Activated T-cell treated with anti-CD3 and anti-CD28 coated beads, Interleukin-2, amount 50 U/mL, for 72 hours (primary cell): Measurements from ENCODE around the gene CAMKMT. TPM values are rescaled to one million over a fixed set of nuclear protein-coding genes. Genes with fewer than 3 reads are reported as not detected.

Experiments
- ATAC-seq, 2 donors: fragments of 150-1000 bp; cut with Tn5 transposase; replicated peaks in 1 of 2; 2 replicates each; pipeline ENCODE4 v1.10.0; 2021; ENCODE audit warnings: moderate library complexity in 2 of 2, mild to moderate bottlenecking in 1 of 2
- DNase-seq, 2 donors: peaks; one replicate each; pipeline ENCODE4 v3.0.0; 2021 to 2022; ENCODE audit warnings: mixed read lengths in 1 of 2
- H3K27ac Mint-ChIP-seq: one replicate; pipeline ENCODE4 v1.8.0; 2022; ENCODE audit warnings: mild to moderate bottlenecking, moderate library complexity, mixed read lengths
- H3K27me3 Mint-ChIP-seq: one replicate; pipeline ENCODE4 v1.8.0; 2022; ENCODE audit warnings: low read depth, mixed read lengths
- H3K36me3 Mint-ChIP-seq, 2 donors: one replicate each; pipeline ENCODE4 v1.8.0; 2022; ENCODE audit warnings: mixed read lengths in 2 of 2, mild to moderate bottlenecking in 1 of 2; ENCODE audit not compliant: insufficient read depth in 2 of 2
- H3K4me1 Mint-ChIP-seq: one replicate; pipeline ENCODE4 v1.8.0; 2022; ENCODE audit warnings: low read depth, mixed read lengths
- H3K4me3 Mint-ChIP-seq, 2 donors: one replicate each; pipeline ENCODE4 v1.8.0; 2022; ENCODE audit warnings: mild to moderate bottlenecking in 2 of 2, mixed read lengths in 2 of 2, moderate library complexity in 2 of 2
- H3K9me3 Mint-ChIP-seq, 2 donors: one replicate each; pipeline ENCODE4 v1.8.0; 2022; ENCODE audit warnings: mixed read lengths in 2 of 2
- total RNA-seq, 2 donors: library from RNA; stranded (reverse); gene quantifications; one replicate each; pipeline ENCODE4 v1.2.3, GENCODE V29; 2022

Gene CAMKMT
- total RNA-seq, 2 donors from 2014 or later = 26.1 to 26.5 TPM

DNA sequence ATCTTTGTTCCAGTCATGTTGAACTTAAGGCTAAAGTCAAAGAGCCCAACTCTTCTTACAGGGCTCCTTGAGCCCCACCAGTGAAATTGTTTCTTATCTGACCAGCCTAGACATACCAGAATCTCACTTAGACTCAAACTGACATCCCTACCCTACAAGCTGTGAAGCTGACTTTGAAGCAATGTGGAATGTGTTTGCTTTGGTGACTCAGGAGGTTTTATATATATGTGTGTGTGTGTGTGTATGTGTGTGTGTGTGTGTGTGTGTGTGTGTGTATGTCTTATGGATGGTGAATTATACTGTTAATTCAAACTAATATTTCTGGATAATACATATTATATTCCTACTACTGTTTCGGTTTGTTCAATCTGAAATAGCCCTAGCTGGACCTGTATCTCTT, 67.3 kb downstream of the CAMKMT start:
- DNase-seq = no peak
- Mint-ChIP-seq H3K27me3 (no peaks in the 10 kb centered on the region), H3K36me3 (no peaks in the 10 kb centered on the region), H3K4me1 (peaks cover 9% of the 10 kb centered on the region), H3K9me3 (no peaks in the 10 kb centered on the region), H3K27ac (no peak overlapping the region), H3K4me3 (no peak overlapping the region)
- ATAC-seq = no peak

DNA sequence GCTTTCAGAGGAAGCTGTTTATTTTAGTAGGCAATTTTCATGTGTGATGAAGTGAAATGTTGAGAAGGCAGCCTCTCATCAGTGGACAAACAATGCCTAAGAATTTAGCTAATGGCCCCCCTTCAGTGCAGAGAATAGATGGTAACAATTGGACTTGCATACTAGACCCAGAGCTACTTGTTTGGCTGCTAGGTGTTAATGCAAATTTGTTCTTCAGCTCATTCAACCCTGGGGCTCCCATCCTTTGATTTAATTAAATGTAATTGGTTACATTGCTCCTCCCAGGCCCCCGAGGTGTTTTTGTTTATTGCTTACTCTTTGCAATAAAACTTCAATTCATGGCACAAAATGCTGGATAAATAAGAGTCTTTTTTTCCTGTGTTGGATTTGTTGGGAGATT, 68.6 kb downstream of the CAMKMT start:
- no peaks in the 10 kb centered on the region for H3K27me3 Mint-ChIP-seq
- no peaks in the 10 kb centered on the region for H3K9me3 Mint-ChIP-seq
- no peak overlapping the region for H3K27ac Mint-ChIP-seq
- H3K36me3 Mint-ChIP-seq = no peaks in the 10 kb centered on the region
- DNase-seq = no peak
- ATAC-seq = no peak
- H3K4me3 Mint-ChIP-seq = no peak overlapping the region
- peaks cover 13% of the 10 kb centered on the region for H3K4me1 Mint-ChIP-seq

DNA sequence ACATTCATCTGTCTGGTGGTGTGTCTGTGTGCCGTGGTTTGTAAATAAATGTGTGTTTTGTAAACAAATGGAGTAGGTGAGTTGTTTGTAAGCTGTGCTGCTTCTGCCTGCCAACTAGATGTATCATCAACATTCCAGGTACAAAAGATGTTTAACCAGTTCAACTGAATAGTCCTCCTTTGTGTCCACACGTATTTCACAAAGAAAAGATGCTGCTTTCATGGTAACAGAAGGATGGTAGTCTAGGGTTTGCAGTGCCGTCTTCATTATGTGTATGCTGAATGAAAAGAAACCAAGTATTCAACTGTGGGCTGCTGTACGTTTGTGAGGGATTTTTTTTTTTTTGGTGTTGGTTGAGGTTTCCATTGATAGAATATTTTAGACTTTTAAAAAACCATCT, 72.1 kb downstream of the CAMKMT start:
- Mint-ChIP-seq H3K4me3 (no peak overlapping the region), H3K27ac (no peak overlapping the region), H3K9me3 (peaks cover 0 to 2% of the 10 kb centered on the region in 2 donors), H3K4me1 (peaks cover 13% of the 10 kb centered on the region), H3K27me3 (no peaks in the 10 kb centered on the region), H3K36me3 (no peaks in the 10 kb centered on the region)
- DNase-seq (no peak), ATAC-seq (no peak)

DNA sequence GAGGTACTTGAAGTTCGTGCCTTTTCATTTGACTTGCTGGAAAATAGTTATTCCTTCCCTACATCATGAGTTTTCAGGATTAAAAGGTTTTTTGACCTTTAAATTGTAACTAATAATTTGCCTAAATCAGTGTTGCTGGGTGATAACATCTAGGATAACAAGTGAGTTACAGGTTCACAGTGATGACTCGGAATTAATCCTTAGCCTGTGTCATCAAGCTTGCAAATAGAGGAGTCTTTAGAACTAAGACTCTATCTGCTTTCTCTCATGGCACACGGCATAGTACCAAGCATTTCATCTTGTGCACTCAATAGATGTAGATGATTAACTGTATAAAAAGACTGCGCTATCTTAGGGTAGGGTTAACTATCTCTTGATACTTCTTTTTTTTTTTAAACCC, 79.5 kb downstream of the CAMKMT start:
- Mint-ChIP-seq H3K27ac (no peak overlapping the region), H3K9me3 (peaks cover 3 to 6% of the 10 kb centered on the region in 2 donors), H3K36me3 (peaks cover 3 to 5% of the 10 kb centered on the region in 2 donors), H3K27me3 (no peaks in the 10 kb centered on the region), H3K4me1 (no peaks in the 10 kb centered on the region), H3K4me3 (no peak overlapping the region)
- DNase-seq = no peak
- no peak for ATAC-seq

DNA sequence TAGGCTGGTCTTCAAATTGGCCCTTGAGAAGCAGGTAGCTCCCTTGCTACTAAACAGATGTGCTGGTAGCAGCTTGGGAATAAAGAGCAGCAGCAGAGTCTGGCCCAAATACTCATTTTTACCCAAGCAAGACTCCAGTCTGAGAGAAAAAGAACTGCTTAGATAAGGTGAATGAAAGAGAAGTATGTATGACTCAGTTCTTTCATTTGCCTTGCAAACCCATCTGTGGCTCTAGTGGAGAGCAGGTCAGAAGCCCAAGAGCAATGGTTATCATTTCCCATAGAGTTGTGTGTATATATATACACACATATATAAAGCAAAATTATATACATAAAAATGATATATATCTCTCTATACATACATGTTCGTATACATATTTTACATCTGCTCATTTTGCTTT, 80.3 kb downstream of the CAMKMT start:
- H3K4me1 Mint-ChIP-seq = no peaks in the 10 kb centered on the region
- peaks cover 5 to 7% of the 10 kb centered on the region in 2 donors for H3K36me3 Mint-ChIP-seq
- no peak for ATAC-seq
- peaks cover 3 to 6% of the 10 kb centered on the region in 2 donors for H3K9me3 Mint-ChIP-seq
- no peak overlapping the region for H3K4me3 Mint-ChIP-seq
- no peak for DNase-seq
- no peak overlapping the region for H3K27ac Mint-ChIP-seq
- H3K27me3 Mint-ChIP-seq = no peaks in the 10 kb centered on the region

DNA sequence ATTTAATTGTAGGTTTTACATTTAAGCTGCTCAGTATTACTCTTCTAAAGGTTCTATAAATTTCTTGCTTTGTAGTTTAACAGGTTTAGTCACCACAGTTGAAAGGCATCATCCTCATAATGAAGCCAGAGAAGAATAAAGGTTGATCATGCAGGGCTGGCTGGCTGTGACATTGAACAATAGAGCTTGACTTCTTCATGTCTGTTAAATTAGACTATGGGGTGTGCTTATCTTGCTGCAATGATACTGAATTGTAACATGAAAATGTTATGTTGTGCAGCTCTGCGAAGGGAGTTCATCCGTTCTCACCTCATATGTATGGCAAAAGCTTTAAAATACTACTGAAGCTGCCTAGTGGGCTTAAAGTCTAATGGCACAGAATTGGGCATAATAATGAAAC, 81.8 kb downstream of the CAMKMT start:
- no peak for ATAC-seq
- no peak for DNase-seq
- Mint-ChIP-seq H3K27ac (no peak overlapping the region), H3K36me3 (peaks cover 5 to 7% of the 10 kb centered on the region in 2 donors), H3K4me3 (no peak overlapping the region), H3K27me3 (no peaks in the 10 kb centered on the region), H3K4me1 (no peaks in the 10 kb centered on the region), H3K9me3 (peaks cover 3 to 6% of the 10 kb centered on the region in 2 donors)

DNA sequence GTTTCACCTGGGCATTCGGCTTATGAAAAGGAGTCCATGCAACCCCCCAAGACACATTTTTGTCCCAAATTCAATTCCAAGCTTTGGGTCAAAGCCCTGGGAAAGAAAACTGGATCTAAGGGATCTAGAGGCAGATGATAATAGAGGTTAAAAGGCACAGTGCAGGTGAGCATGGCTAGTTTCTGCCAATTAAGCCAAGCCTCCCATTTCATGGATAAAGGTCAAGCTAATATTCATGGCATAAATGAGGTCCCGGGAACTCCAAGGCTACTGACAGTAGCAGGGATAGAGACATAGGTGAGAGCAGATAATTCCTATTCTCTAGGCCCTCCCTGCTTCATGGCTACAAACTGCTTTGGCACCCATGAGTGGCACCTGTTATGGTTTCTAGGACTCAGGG, 83.1 kb downstream of the CAMKMT start:
- DNase-seq = no peak
- Mint-ChIP-seq H3K4me1 (no peaks in the 10 kb centered on the region), H3K27ac (no peak overlapping the region), H3K27me3 (no peaks in the 10 kb centered on the region), H3K36me3 (peaks cover 0 to 4% of the 10 kb centered on the region in 2 donors), H3K4me3 (no peak overlapping the region), H3K9me3 (no peaks in the 10 kb centered on the region)
- no peak for ATAC-seq

DNA sequence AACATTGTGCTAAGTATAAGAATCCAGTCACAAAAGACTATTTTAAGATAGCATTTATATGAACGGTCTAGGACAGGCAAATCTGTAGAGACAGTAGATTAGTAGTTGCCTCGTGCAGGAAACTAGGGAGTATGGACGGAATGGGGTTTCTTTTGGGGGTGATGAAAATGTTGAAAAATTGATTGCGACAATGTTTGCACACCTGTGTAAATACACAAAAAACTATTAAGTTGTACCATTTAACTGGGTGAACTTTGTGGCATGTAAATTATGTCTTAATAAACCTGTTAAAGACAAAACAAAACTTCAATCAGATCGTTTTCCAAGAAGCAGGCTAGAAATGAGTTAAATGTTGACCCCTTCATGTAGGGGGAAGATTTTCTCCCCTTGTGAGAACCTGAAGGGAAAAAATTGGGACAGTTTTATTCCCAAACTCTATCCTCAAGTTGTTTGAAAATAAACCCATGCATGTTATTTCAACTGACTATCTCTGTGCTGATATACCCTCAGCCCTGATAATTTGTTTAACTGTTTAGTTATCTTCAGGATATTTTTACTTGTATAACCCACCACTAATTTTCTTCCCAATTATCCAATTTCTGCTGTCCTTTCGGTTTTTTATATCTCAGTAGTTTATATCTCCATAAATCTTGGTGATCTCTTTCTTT, 87.2 kb downstream of the CAMKMT start:
- no peak overlapping the region for H3K27ac Mint-ChIP-seq
- H3K27me3 Mint-ChIP-seq = no peaks in the 10 kb centered on the region
- H3K36me3 Mint-ChIP-seq = peaks cover 0 to 4% of the 10 kb centered on the region in 2 donors
- no peaks in the 10 kb centered on the region for H3K4me1 Mint-ChIP-seq
- ATAC-seq (no peak), DNase-seq (no peak)
- H3K9me3 Mint-ChIP-seq = no peaks in the 10 kb centered on the region
- no peak overlapping the region for H3K4me3 Mint-ChIP-seq

DNA sequence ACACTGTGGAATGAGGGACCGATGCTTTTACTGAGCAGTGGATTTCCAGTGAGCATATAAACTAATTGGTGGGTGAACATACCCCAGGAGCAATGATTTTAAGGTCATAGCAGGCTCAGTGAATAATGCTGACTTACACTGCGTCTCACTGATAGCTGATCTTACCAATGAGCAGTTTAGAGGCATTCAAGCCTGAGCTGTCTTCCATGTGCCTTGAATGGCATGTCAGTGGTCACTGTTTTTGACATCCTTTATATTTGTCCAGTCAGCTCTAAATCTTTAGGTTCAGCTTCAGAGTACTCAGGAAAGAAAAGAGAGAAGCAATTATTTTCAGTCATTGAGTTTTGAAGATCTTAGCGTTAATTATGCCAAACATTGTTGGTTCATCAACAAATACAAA, 88.3 kb downstream of the CAMKMT start:
- no peaks in the 10 kb centered on the region for H3K4me1 Mint-ChIP-seq
- H3K27me3 Mint-ChIP-seq = no peaks in the 10 kb centered on the region
- H3K27ac Mint-ChIP-seq = no peak overlapping the region
- no peak for DNase-seq
- H3K4me3 Mint-ChIP-seq = no peak overlapping the region
- ATAC-seq = no peak
- peaks cover 0 to 4% of the 10 kb centered on the region in 2 donors for H3K36me3 Mint-ChIP-seq
- H3K9me3 Mint-ChIP-seq = no peaks in the 10 kb centered on the region

DNA sequence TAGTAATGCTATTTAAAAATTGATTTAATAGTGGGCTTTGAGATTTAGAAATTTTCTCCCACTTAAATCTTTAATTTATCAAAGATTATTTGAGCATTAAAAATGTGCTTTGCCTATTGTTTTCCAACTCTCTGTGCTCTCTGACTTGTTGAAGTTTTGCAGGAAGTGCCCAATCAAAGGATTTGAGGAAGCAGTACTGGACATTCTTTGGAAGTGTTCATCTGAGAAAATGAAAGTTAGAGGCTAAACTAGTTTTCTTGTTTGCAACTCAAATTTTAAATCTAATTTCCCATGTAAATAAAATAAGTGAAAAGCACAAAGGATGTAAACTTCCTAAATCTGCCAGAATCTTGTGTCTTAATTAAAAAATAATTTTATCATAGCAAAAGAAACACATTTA, 89.1 kb downstream of the CAMKMT start:
- no peak for DNase-seq
- no peak overlapping the region for H3K27ac Mint-ChIP-seq
- H3K4me1 Mint-ChIP-seq = no peaks in the 10 kb centered on the region
- no peaks in the 10 kb centered on the region for H3K27me3 Mint-ChIP-seq
- no peak for ATAC-seq
- H3K36me3 Mint-ChIP-seq = peaks cover 0 to 4% of the 10 kb centered on the region in 2 donors
- H3K9me3 Mint-ChIP-seq = no peaks in the 10 kb centered on the region
- no peak overlapping the region for H3K4me3 Mint-ChIP-seq

DNA sequence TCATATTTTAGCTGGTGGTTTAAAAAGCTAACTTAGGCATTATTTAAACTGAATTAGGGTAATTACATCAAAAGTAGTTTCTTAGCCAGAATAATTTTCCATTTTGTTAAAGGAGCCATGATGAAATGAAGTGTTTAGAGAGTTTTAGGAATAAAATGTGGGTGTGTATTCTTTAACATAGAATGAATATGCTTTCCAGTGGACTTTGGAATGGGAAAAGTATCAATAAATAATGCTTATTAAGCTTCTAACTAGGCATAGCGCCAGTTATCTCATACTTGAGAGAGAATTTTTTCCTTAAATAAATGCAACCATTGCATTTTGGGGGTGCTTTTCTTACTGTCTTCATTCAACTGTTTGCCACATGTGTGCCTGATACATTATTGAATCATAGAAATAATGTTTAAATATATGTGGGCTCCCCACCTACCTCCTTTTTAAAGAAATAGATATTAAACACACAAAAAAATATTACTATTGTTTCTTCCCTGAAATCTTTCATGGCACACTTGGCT, 90.4 kb downstream of the CAMKMT start:
- no peaks in the 10 kb centered on the region for H3K4me1 Mint-ChIP-seq
- DNase-seq (no peak), ATAC-seq (no peak)
- H3K36me3 Mint-ChIP-seq = no peaks in the 10 kb centered on the region
- no peak overlapping the region for H3K4me3 Mint-ChIP-seq
- no peaks in the 10 kb centered on the region for H3K27me3 Mint-ChIP-seq
- H3K9me3 Mint-ChIP-seq = no peaks in the 10 kb centered on the region
- H3K27ac Mint-ChIP-seq = no peak overlapping the region

DNA sequence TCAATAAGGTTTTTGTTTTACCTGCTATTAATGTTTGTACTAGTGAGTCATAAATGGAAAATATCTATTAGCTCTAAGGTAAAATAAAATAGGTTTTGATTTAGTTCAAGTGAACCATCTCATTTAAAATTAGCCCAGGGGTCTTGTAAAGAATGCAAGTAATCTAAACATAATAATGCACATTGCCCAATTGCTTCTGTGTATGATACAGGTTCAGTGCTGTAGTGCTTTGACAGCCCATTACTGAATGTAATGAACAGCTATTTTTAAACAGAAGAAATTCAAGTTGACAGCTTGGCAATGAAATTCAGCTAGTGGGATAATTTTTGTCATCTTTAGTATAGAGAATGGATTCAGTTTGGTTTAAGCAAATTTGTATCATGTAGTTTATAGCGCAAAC, 91.5 kb downstream of the CAMKMT start:
- no peaks in the 10 kb centered on the region for H3K4me1 Mint-ChIP-seq
- H3K4me3 Mint-ChIP-seq = no peak overlapping the region
- no peak for DNase-seq
- H3K9me3 Mint-ChIP-seq = no peaks in the 10 kb centered on the region
- H3K27me3 Mint-ChIP-seq = no peaks in the 10 kb centered on the region
- ATAC-seq = no peak
- no peak overlapping the region for H3K27ac Mint-ChIP-seq
- no peaks in the 10 kb centered on the region for H3K36me3 Mint-ChIP-seq

DNA sequence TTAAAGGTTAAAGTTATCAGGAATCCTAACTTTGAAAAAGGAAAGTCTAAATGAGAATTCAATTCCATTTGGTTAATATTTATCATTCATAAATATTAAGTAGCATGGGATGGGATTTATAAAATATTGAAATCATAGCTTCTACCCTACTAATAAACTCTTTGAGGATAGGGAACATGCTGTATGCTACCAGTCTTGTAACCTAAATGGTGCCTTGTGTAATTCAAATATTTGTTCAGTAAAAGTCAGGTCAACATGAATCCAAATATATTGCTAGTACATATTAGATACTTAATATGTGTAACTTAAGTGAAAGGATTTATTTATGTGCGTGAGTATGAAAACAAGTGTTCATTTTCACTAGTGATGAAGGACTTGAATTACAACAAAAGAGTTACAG, 94.1 kb downstream of the CAMKMT start:
- no peaks in the 10 kb centered on the region for H3K4me1 Mint-ChIP-seq
- DNase-seq (no peak), ATAC-seq (no peak)
- no peaks in the 10 kb centered on the region for H3K27me3 Mint-ChIP-seq
- peaks cover 0 to 2% of the 10 kb centered on the region in 2 donors for H3K36me3 Mint-ChIP-seq
- no peak overlapping the region for H3K4me3 Mint-ChIP-seq
- no peaks in the 10 kb centered on the region for H3K9me3 Mint-ChIP-seq
- no peak overlapping the region for H3K27ac Mint-ChIP-seq

DNA sequence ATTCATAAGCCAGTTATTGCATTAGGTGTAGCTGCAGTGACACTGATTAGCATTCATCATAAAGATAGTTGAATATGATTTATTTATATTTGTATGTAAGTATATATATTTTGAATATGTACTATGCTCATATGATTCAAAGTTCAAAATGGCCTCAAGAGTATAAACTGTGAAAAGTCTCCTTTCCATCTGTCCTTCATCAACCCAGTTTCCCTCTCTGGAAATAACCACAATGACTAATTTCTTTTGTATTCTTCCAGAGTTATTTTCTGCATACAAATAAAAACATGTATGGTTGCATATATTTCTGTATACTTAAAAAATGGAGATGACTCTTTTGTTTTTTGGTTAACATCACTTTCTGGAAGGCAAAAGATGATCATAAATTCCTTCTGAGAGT, 95.2 kb downstream of the CAMKMT start:
- Mint-ChIP-seq H3K9me3 (no peaks in the 10 kb centered on the region), H3K4me3 (no peak overlapping the region), H3K27ac (no peak overlapping the region), H3K36me3 (peaks cover 0 to 3% of the 10 kb centered on the region in 2 donors), H3K4me1 (no peaks in the 10 kb centered on the region), H3K27me3 (no peaks in the 10 kb centered on the region)
- DNase-seq (no peak), ATAC-seq (no peak)
